HL-60 (cell line): ENCODE results near the gene KIF25.

Experiments used
- GABPA ChIP-seq: IDR thresholded peaks from 2 replicates; pipeline ENCODE4 v1.6.1; 2012; ENCODE audit warnings: low read depth
- TF ChIP-seq, protein P1 (sequence below): IDR thresholded peaks from one replicate; pipeline ENCODE4 v1.5.1; 2011; ENCODE audit warnings: low read length, control low read depth, inconsistent platforms; ENCODE audit not compliant: insufficient read depth

DNA sequence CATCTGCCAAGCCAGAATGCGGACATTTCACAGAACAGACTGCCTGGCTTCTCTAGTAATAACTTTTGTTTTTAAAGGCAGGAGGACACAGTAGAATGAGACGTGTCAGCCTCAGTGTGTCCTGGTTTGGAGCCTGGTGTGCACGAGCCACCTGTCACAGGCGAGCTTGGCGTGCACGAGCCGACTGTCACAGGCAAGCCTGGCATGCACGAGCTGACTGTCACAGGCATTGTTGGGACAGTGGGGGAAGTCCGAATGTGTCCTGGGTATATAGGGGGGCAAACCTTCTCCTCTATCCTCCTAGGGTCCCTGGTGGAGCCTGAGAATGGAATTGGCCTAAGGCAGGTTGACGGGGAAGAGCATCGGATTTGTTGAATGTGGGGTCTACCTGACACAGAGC, 7.5 kb downstream of the KIF25 start:
- TF ChIP-seq, protein P1, sequence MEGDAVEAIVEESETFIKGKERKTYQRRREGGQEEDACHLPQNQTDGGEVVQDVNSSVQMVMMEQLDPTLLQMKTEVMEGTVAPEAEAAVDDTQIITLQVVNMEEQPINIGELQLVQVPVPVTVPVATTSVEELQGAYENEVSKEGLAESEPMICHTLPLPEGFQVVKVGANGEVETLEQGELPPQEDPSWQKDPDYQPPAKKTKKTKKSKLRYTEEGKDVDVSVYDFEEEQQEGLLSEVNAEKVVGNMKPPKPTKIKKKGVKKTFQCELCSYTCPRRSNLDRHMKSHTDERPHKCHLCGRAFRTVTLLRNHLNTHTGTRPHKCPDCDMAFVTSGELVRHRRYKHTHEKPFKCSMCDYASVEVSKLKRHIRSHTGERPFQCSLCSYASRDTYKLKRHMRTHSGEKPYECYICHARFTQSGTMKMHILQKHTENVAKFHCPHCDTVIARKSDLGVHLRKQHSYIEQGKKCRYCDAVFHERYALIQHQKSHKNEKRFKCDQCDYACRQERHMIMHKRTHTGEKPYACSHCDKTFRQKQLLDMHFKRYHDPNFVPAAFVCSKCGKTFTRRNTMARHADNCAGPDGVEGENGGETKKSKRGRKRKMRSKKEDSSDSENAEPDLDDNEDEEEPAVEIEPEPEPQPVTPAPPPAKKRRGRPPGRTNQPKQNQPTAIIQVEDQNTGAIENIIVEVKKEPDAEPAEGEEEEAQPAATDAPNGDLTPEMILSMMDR = no peak
- TF ChIP-seq GABPA = no peak
